ENCODE measurements around the gene BCAT1.

Gene BCAT1

DNA sequence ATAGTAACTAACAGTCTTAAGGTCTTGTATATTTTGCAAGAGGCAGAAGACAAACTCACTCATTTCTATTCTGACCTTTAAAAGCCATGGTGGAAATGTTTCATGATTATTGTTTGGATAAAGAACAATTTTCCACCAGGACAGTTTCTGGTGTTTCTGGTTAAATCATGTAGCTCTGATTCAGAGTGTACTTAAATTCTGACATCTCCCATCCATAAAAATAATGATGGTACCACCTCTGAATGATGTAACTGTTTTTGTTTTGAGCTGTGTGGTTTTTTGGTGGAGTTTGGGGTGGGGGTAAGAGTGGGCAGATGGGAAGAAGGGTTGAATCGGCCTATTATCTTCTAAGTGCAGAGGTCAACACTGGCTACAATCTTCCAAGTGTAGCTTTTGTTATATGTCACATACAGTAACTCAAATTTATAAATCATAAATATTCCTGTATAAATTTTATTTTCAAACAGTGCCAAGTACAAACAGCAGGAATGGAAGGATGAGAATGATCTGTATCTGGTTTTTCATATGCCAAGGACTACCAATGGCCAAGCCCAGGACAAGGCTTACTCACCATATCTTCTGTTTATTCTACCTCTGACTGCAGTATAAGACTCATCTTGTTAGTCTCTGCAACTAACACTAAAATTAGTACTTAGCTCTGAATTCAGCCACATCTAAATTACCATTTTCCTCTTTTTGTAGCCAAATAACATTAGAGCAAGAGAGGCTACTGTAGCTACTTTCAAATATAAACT lies 108.7 kb downstream of the BCAT1 start:
- in situ Hi-C loops (cut with MboI; ENCODE audit: low sequenced_read_pairs) = no loop called here
- H3K36me3 ChIP-seq (replicated peaks) = peaks cover 22% of the 10 kb centered on the region
- DNase-seq (ENCODE audit: low spot score in 2 of 2) = no peak
- no peaks in the 10 kb centered on the region for H3K4me1 ChIP-seq
- no peaks in the 10 kb centered on the region for H3K27me3 ChIP-seq (ENCODE audit: low read depth)
- no peaks in the 10 kb centered on the region for H3K9me3 ChIP-seq
- H3K4me3 ChIP-seq = no peak overlapping the region

DNA sequence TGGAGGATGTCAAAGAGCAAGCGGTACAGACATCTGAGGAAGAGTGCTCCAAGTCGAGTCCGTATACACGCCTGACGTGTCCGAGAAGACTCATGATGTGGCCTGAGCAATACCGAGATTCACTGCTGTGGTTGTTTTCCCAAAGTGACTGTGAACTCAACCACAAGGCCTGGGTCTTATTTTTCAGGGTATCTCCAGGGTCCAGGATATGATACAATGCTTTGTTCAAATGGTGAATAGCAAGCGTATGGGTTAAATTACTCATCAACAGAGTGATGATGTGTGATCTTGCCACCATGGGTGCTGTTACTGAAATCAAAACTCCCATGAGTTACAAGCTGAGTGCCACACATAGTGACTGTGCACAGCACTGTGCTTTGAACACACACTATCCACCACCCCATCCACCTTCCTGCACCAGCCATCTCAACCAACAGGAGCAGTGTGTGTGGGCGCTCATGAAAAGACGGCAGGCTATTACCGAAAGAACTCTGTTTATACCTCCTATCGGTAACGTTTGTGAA lies 109.6 kb downstream of the BCAT1 start:
- Histone ChIP-seq H3K4me3 (no peak overlapping the region), H3K27me3 (ENCODE audit: low read depth) (no peaks in the 10 kb centered on the region), H3K4me1 (no peaks in the 10 kb centered on the region), H3K36me3 (replicated peaks) (peaks cover 29% of the 10 kb centered on the region), H3K9me3 (no peaks in the 10 kb centered on the region)
- no peak for DNase-seq (ENCODE audit: low spot score in 2 of 2)
- in situ Hi-C loops (cut with MboI; ENCODE audit: low sequenced_read_pairs) = no loop called here

DNA sequence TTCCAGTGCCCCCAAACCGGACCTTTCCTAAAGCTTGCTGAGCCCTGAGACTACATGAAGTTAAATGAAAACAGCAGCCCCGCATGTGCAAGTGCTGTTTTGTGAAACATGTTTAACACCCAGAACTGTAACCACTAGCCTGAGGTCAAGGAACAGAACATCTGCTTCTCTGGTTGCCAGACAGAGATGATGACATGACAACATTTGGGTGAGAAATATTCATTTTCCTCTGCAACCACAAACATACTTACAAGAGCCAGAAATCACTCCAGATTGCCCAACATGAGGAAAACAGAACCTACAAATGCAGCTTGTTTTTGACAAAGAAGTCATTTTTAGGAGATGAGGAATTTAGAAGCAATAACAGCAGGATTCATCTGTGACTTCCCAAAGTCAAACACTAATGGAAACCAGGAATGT lies 110.4 kb downstream of the BCAT1 start:
- in situ Hi-C loops (cut with MboI; ENCODE audit: low sequenced_read_pairs) = no loop called here
- Histone ChIP-seq H3K27me3 (ENCODE audit: low read depth) (no peaks in the 10 kb centered on the region), H3K4me1 (no peaks in the 10 kb centered on the region), H3K9me3 (no peaks in the 10 kb centered on the region), H3K36me3 (replicated peaks) (peaks cover 27% of the 10 kb centered on the region), H3K4me3 (no peak overlapping the region)
- DNase-seq (ENCODE audit: low spot score in 2 of 2) = no peak

DNA sequence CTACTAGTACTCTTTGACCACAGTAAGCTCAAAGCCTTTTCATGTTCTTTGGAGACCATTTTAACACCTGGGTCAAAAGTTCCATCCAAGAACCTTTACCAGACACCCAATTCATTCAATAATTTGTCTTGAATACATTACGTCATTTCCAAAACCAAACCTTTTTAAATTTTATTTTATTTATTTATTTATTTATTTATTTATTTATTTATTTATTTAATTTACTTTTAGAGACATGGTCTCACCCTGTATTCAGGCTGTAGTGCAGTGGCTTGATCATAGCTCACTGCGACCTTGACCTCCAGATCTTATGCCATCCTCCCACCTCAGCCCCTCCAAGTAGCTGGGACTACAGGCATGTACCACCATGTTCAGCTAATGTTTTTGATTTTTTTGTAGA lies 113.5 kb downstream of the BCAT1 start:
- H3K4me1 ChIP-seq = no peaks in the 10 kb centered on the region

DNA sequence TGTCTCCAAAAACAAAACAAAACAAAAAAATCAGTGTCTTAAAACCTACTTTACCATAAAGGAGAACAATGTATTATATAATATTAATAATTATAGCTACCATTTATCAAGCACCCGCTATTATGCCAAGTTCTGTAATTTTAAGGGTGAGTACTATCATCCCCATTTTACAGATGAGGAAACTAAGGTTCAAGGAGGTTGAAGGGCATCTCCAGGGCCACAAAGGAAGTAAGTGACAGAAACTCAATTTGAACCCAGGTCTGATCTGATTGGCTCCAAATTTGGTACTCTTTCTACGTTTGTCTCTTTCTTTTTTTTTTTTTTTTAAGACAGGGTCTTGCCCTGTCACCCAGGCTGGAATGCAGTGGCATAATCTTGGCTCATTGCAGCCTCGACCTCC lies 115.4 kb downstream of the BCAT1 start:
- no peaks in the 10 kb centered on the region for H3K27me3 ChIP-seq (ENCODE audit: low read depth)
- H3K4me3 ChIP-seq = no peak overlapping the region
- no peaks in the 10 kb centered on the region for H3K4me1 ChIP-seq
- H3K36me3 ChIP-seq (replicated peaks) = peaks cover 48% of the 10 kb centered on the region
- no peak for DNase-seq (ENCODE audit: low spot score in 2 of 2)
- in situ Hi-C loops (cut with MboI; ENCODE audit: low sequenced_read_pairs) = no loop called here
- no peaks in the 10 kb centered on the region for H3K9me3 ChIP-seq

More for the DNA sequence above, 113.5 kb downstream of the BCAT1 start:
- peaks cover 44% of the 10 kb centered on the region for H3K36me3 ChIP-seq (replicated peaks)
- H3K27me3 ChIP-seq (ENCODE audit: low read depth) = no peaks in the 10 kb centered on the region
- no peaks in the 10 kb centered on the region for H3K9me3 ChIP-seq
- DNase-seq (ENCODE audit: low spot score in 2 of 2) = no peak
- H3K4me3 ChIP-seq = no peak overlapping the region
- in situ Hi-C loops (cut with MboI; ENCODE audit: low sequenced_read_pairs) = no loop called here

DNA sequence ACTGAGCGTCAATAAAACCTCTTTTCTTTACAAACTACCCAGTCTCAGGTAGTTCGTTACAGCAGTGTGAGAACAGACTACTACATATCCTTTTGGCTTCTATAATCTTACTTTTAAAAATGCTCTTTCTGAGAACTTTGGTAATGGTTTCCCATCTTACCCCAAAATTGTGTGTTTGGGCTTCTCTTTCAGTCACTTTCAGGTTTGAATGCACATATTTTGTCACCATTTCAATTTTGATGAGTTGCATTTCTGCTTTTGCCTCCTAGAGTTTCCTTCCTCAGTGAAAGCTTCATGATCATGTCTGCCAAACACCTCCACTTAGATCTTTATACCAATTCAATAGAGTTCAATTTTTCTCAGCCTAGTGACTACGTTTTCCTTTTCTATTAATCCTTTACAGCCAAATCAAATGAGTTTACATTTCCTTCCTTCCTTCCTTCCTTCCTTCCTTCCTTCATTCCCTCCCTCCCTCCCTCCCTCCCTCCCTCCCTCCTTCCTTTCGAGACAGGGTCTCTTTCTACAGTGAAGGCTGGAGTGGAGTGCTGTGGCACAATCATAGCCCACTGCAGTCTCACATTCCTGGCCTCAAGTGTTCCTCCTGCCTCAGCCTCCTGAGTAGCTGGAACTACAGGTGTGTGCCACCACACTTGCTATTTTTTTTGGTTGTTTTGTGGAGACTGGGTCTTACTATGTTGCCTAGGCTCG lies 124.9 kb downstream of the BCAT1 start:
- H3K4me3 ChIP-seq = no peak overlapping the region
- in situ Hi-C loops (cut with MboI; ENCODE audit: low sequenced_read_pairs) = no loop called here
- no peaks in the 10 kb centered on the region for H3K9me3 ChIP-seq
- no peaks in the 10 kb centered on the region for H3K4me1 ChIP-seq
- peaks cover 33% of the 10 kb centered on the region for H3K36me3 ChIP-seq (replicated peaks)
- no peaks in the 10 kb centered on the region for H3K27me3 ChIP-seq (ENCODE audit: low read depth)
- DNase-seq (ENCODE audit: low spot score in 2 of 2) = no peak

DNA sequence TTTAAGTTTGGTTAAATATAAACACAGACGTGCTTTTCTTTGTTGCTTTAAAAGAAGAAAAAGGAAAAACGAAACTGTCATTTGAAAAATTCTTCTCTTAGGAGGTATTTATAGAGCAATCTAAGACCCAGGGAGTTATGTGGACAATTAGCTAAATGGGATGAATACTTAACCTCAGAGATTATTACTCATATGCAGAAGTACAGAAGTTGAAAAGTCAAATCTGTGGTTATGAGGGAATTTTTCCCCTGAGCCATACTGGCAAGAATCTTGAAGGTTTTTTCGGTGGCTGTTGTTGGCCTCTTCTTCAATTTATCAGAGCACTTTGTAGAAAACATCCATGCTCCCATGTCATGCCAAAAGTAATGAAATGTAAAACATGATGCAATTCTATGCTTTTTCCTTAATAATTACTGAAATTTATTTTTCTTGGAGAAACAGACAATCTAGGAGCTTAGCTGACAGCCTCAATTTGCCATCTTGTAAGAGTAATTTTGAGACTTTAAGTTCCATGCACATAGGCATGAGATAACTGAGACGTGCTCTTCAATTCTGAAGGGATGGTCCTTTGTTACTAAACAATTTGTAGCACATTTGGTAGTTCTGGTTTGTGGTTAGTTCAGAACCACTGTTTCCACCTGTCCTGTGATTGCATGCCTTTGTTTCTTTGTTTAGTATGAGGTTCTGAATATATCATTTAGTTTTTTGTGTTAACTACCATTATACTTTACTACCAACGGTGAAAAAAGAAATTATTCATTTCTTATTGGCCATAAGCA lies 126.6 kb downstream of the BCAT1 start:
- H3K4me3 ChIP-seq = no peak overlapping the region
- H3K9me3 ChIP-seq = no peaks in the 10 kb centered on the region
- peaks cover 33% of the 10 kb centered on the region for H3K36me3 ChIP-seq (replicated peaks)
- in situ Hi-C loops (cut with MboI; ENCODE audit: low sequenced_read_pairs) = no loop called here
- no peak for DNase-seq (ENCODE audit: low spot score in 2 of 2)
- no peaks in the 10 kb centered on the region for H3K4me1 ChIP-seq
- no peaks in the 10 kb centered on the region for H3K27me3 ChIP-seq (ENCODE audit: low read depth)

DNA sequence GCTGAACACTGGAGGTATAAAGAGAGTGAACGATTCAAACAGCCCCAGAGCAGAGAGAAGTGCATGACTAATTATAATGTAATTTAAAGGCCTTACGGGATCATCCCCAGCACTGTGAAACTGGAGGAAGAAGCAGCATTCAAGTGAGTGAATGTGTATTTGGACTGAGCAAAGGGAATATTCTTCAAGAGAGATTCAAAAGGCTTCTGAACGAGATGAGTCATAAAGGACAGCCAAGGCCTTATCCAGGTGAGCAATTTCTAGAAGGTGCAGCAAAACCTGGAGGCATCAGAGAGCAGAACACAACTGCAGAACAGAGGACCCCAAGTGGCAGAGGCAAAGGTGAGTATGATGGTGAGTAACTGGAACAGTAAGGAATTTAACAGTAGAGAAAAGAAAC lies 127.2 kb downstream of the BCAT1 start:
- DNase-seq (ENCODE audit: low spot score in 2 of 2) = no peak

DNA sequence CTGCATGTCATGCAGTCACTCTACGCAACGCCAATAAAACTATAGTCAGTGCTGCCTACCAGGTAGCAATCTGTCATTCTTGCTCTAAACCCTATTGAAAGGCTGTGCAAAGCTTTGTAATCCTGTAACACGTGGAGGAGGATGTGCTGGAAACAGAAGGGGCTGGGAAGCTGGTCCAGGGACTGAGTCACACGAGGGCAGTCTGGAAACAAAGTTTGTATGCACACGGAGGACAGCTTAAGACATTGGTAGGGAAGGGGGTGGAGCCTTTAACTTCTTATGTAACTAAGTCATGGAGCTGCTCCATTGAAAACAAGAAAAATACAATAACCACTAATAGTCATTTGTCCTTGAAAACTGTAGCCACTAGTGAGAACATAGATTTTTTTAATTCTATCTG lies 128.0 kb downstream of the BCAT1 start:
- DNase-seq (ENCODE audit: low spot score in 2 of 2) = no peak
- in situ Hi-C loops (cut with MboI; ENCODE audit: low sequenced_read_pairs) = no loop called here
- peaks cover 37% of the 10 kb centered on the region for H3K36me3 ChIP-seq (replicated peaks)

More for the DNA sequence above, 127.2 kb downstream of the BCAT1 start:
- Histone ChIP-seq H3K4me1 (no peaks in the 10 kb centered on the region), H3K36me3 (replicated peaks) (peaks cover 37% of the 10 kb centered on the region), H3K27me3 (ENCODE audit: low read depth) (no peaks in the 10 kb centered on the region), H3K9me3 (no peaks in the 10 kb centered on the region), H3K4me3 (no peak overlapping the region)
- in situ Hi-C loops (cut with MboI; ENCODE audit: low sequenced_read_pairs) = no loop called here

DNA sequence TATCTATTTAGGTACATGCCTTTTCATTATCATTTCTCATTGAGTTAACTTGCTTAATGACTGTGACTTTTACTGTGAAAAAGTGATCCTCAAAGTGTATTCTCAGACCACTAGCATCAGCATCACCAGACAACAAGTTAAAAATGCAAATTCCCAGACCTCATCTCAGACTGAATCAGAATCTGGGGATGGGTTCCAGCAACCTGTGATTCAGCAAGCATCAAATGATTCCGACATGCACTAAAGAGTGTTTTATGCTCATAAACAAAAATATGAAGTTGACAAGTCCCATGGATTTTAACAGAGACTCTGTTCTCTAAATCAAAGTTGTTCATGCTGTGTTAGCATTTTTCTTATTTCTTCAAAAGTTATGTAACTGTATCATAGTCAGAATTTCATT lies 130.6 kb downstream of the BCAT1 start:
- H3K36me3 ChIP-seq (replicated peaks) = peaks cover 31% of the 10 kb centered on the region

More for the DNA sequence above, 128.0 kb downstream of the BCAT1 start:
- H3K4me1 ChIP-seq = no peaks in the 10 kb centered on the region
- H3K4me3 ChIP-seq = no peak overlapping the region
- H3K9me3 ChIP-seq = no peaks in the 10 kb centered on the region
- H3K27me3 ChIP-seq (ENCODE audit: low read depth) = no peaks in the 10 kb centered on the region

DNA sequence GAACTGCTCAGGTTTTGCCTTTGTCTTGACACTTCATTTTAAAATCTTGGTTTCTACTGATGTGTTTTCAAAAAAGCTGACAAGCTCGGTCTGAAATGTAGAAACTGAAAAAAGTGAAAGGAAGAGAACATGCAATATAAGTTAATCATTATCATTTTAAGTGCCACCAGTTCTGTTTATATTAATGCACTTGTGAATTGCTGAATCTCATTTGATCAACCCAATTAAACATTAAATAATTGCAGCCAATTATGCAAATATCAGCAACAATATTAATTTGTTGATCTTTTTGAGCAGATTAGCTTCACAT lies 133.8 kb downstream of the BCAT1 start:
- Histone ChIP-seq H3K9me3 (no peaks in the 10 kb centered on the region), H3K4me1 (no peaks in the 10 kb centered on the region), H3K27me3 (ENCODE audit: low read depth) (no peaks in the 10 kb centered on the region), H3K36me3 (replicated peaks) (peaks cover 16% of the 10 kb centered on the region), H3K4me3 (no peak overlapping the region)
- DNase-seq (ENCODE audit: low spot score in 2 of 2) = no peak
- in situ Hi-C loops (cut with MboI; ENCODE audit: low sequenced_read_pairs) = no loop called here

More for the DNA sequence above, 130.6 kb downstream of the BCAT1 start:
- H3K4me1 ChIP-seq = no peaks in the 10 kb centered on the region
- DNase-seq (ENCODE audit: low spot score in 2 of 2) = no peak
- no peaks in the 10 kb centered on the region for H3K27me3 ChIP-seq (ENCODE audit: low read depth)
- no peak overlapping the region for H3K4me3 ChIP-seq
- in situ Hi-C loops (cut with MboI; ENCODE audit: low sequenced_read_pairs) = no loop called here
- no peaks in the 10 kb centered on the region for H3K9me3 ChIP-seq

DNA sequence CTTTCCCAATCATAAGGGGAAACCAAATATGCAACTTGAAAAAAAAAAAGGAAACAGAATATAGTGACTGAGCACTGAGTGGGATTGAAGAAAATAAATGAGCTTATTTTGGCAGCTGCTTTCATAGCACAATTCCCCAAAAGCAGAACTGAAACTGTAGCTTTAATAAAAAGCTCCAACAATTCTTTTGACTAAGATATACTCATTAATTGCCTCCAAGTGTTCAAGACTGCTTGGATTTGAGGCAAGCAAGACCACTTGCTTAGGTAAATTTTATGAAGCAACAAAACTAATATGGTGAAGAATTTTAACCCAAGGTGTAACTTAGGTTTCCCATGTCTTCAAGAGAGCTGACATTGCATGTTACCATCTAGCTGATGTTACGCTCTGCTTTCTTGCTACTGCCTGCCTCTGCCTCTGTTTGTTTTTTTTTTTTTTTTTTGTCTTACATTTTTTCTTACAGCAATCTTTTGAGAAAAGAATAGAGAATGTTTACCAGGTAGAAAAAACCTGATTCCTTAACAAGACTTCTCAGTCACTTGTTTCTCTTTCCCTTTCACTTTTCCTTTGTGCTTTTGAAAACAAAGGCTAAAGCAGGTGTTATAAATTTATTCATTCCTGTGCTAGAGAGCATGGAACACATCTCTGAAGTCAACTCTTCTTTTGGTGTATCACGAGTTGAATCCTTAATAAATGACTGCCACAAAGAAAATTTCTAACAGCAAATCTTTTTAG lies 134.4 kb downstream of the BCAT1 start:
- Histone ChIP-seq H3K4me1 (no peaks in the 10 kb centered on the region), H3K27me3 (ENCODE audit: low read depth) (no peaks in the 10 kb centered on the region), H3K4me3 (no peak overlapping the region), H3K36me3 (replicated peaks) (peaks cover 16% of the 10 kb centered on the region), H3K9me3 (no peaks in the 10 kb centered on the region)
- DNase-seq (ENCODE audit: low spot score in 2 of 2) = no peak
- in situ Hi-C loops (cut with MboI; ENCODE audit: low sequenced_read_pairs) = no loop called here

DNA sequence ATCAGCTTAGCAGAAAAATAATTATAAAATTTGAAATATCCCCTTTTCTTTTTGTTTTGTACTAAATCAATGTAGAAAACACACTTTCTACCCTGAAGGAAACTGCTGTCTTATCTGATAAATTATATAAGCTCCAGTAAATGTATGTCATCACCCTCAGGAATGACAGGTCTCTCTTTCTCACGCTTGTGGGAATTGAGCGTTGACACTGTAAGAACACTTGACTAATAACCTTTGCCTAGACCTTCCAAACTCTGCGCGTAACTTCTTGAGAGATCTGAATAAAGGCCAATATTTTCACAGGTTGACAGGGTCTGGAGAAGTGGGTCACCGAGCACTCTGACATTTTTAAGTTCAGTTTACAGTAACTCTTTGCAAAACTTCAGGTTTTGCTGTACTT lies 138.5 kb downstream of the BCAT1 start:
- Histone ChIP-seq H3K4me1 (no peaks in the 10 kb centered on the region), H3K36me3 (replicated peaks) (peaks cover 3% of the 10 kb centered on the region; the same call in 1 of the 2 replicates), H3K27me3 (ENCODE audit: low read depth) (no peaks in the 10 kb centered on the region), H3K9me3 (no peaks in the 10 kb centered on the region), H3K4me3 (no peak overlapping the region)
- DNase-seq (ENCODE audit: low spot score in 2 of 2) = no peak
- in situ Hi-C loops (cut with MboI; ENCODE audit: low sequenced_read_pairs) = no loop called here

All from HAP-1 (cell line).